Activated CD4-positive, alpha-beta T cell treated with anti-CD3 and anti-CD28 coated beads for 4 hours (primary cell): Measurements from ENCODE around the gene CYTH1.
"Not testable (repeated sequence)": the region's sequence is repeated elsewhere in the genome, so short reads cannot be mapped to it uniquely, and the experiment has no call there.

ENCODE experiments used
- DNase-seq, 2 donors: peaks; one replicate each; pipeline ENCODE4 v3.0.0-alpha.2; 2020

The CYTH1 gene

GRCh38 chr17:78785663-78786057 is 3.6 kb upstream of the CYTH1 start:
- DNase-seq: no peak

- DNase-seq: no peak
Observed at GRCh38 chr17:78785011-78785662, 3.1 kb upstream of the CYTH1 start.

GRCh38 chr17:78784352-78784751 is 2.3 kb upstream of the CYTH1 start:
- DNase-seq: no peak

GRCh38 chr17:78783711-78784324 is 1.7 kb upstream of the CYTH1 start:
- DNase-seq: no peak

GRCh38 chr17:78781104-78781892 is 775 bp downstream of the CYTH1 start:
- peak; percentile 38 to 41 for DNase-seq

GRCh38 chr17:78780335-78780734 is 1.7 kb downstream of the CYTH1 start:
- DNase-seq: no peak

GRCh38 chr17:78779850-78780249 is 2.2 kb downstream of the CYTH1 start:
- peak; percentile 52 to 57 for DNase-seq

- not testable (repeated sequence) for DNase-seq
Observed at GRCh38 chr17:78779286-78779651, 2.8 kb downstream of the CYTH1 start.

GRCh38 chr17:78777881-78778280 is 4.2 kb downstream of the CYTH1 start:
- DNase-seq: no peak

- DNase-seq: peak; percentile 41 to 48
Observed at GRCh38 chr17:78774956-78775571, 7.0 kb downstream of the CYTH1 start.

GRCh38 chr17:78774453-78774852 is 7.6 kb downstream of the CYTH1 start:
- no peak for DNase-seq

GRCh38 chr17:78771758-78772382 is 10.2 kb downstream of the CYTH1 start:
- no peak for DNase-seq

- DNase-seq: no peak
Observed at GRCh38 chr17:78769196-78769773, 12.8 kb downstream of the CYTH1 start.

GRCh38 chr17:78767806-78768205 is 14.3 kb downstream of the CYTH1 start:
- no peak for DNase-seq

GRCh38 chr17:78766743-78767294 is 15.3 kb downstream of the CYTH1 start:
- DNase-seq: no peak

- no peak for DNase-seq
Observed at GRCh38 chr17:78766225-78766624, 15.8 kb downstream of the CYTH1 start.

- DNase-seq: no peak
Observed at GRCh38 chr17:78765821-78766220, 16.3 kb downstream of the CYTH1 start.

GRCh38 chr17:78764871-78765270 is 17.2 kb downstream of the CYTH1 start:
- DNase-seq: no peak

- no peak for DNase-seq
Observed at GRCh38 chr17:78763561-78763960, 18.5 kb downstream of the CYTH1 start.

GRCh38 chr17:78761789-78762406 is 20.2 kb downstream of the CYTH1 start:
- DNase-seq: no peak

- DNase-seq: no peak
Observed at GRCh38 chr17:78759969-78760352, 22.1 kb downstream of the CYTH1 start.
